HepG2 (cell line): ENCODE measurements around the gene TTLL4. TPM values are rescaled to one million over a fixed set of nuclear protein-coding genes. Genes with fewer than 3 reads are reported as not detected.
A peak's percentile ranks its signal among the peaks of the same experiment; 100 is the strongest.

Experiments used
- CEBPG ChIP-seq: IDR thresholded peaks from 2 replicates; pipeline ENCODE4 v1.6.1; 2016
- PTBP1 ChIP-seq: fragments of 200-400 bp; formaldehyde crosslinking; IDR thresholded peaks from 2 replicates; pipeline ENCODE4 v1.6.1; 2018; ENCODE audit warnings: low read length, low read depth; ENCODE audit not compliant: poor library complexity, severe bottlenecking
- SATB2 ChIP-seq: sonication (generic); formaldehyde crosslinking; IDR thresholded peaks from 2 replicates; pipeline ENCODE4 v1.5.0; 2020; ENCODE audit warnings: missing genetic modification reagents
- SIX4 ChIP-seq: sonication (generic); formaldehyde crosslinking; IDR thresholded peaks from 2 replicates; pipeline ENCODE4 v1.4.0; 2020; ENCODE audit warnings: missing genetic modification reagents
- ZBTB7B ChIP-seq: sonication (generic); formaldehyde crosslinking; IDR thresholded peaks from 2 replicates; pipeline ENCODE4 v1.4.0; 2020; ENCODE audit warnings: missing genetic modification reagents
- ZKSCAN1 ChIP-seq: fragments of 150-350 bp; IDR thresholded peaks from 2 replicates; pipeline ENCODE4 v1.6.1; 2014; ENCODE audit warnings: low read length
- ZNF12 ChIP-seq: sonication (generic); formaldehyde crosslinking; IDR thresholded peaks from 2 replicates; pipeline ENCODE4 v1.5.0; 2020; ENCODE audit warnings: missing genetic modification reagents
- ZNF124 ChIP-seq: sonication (generic); formaldehyde crosslinking; IDR thresholded peaks from 2 replicates; pipeline ENCODE4 v1.4.0; 2020; ENCODE audit warnings: missing genetic modification reagents
- ZNF282 ChIP-seq: fragments of 450-650 bp; IDR thresholded peaks from 2 replicates; pipeline ENCODE4 v1.6.1; 2018; ENCODE audit not compliant: partially characterized antibody
- ZNF296 ChIP-seq: sonication (generic); formaldehyde crosslinking; conservative IDR thresholded peaks from 2 replicates; pipeline ENCODE4 v1.5.0; 2020; ENCODE audit warnings: mild to moderate bottlenecking, missing genetic modification reagents
- ZNF350 ChIP-seq: sonication (generic); formaldehyde crosslinking; IDR thresholded peaks from 2 replicates; pipeline ENCODE4 v1.4.0; 2020; ENCODE audit warnings: mild to moderate bottlenecking, low read depth, missing genetic modification reagents, borderline replicate concordance
- ZNF432 ChIP-seq: sonication (generic); formaldehyde crosslinking; IDR thresholded peaks from 2 replicates; pipeline ENCODE4 v1.5.0; 2020; ENCODE audit warnings: missing genetic modification reagents, mild to moderate bottlenecking, borderline replicate concordance
- ZNF501 ChIP-seq: sonication (generic); formaldehyde crosslinking; IDR thresholded peaks from 2 replicates; pipeline ENCODE4 v1.5.1; 2020; ENCODE audit warnings: mild to moderate bottlenecking, moderate library complexity, missing genetic modification reagents
- ZNF674 ChIP-seq: sonication (generic); formaldehyde crosslinking; IDR thresholded peaks from 2 replicates; pipeline ENCODE4 v1.5.0; 2020; ENCODE audit warnings: low read depth, mild to moderate bottlenecking, missing genetic modification reagents
- ZNF768 ChIP-seq: sonication (generic); formaldehyde crosslinking; IDR thresholded peaks from 2 replicates; pipeline ENCODE4 v1.4.0; 2020; ENCODE audit warnings: missing genetic modification reagents
- polyA plus RNA-seq, 8 experiments: library from polyadenylated mRNA; depleted of rRNA in 3 of 8; stranded (reverse) in 7 of 8; unstranded in 1 of 8; fragments of >200 nt; fragmentation: Illumina TruSeq in 4 of 8; extraction: Trizol in 4 of 8; gene quantifications; 2 replicates each; pipeline versions ENCODE4 v1.2.1 to v1.2.3, GENCODE V29; 2011 to 2016; ENCODE audit warnings: low read depth in 4 of 8, missing spikeins in 1 of 8, mixed read lengths in 1 of 8; ENCODE audit not compliant: insufficient read depth in 1 of 8
- total RNA-seq, 5 experiments: library from RNA; depleted of rRNA; stranded (reverse); fragments of >200 nt; fragmentation: Illumina TruSeq; extraction: Trizol; gene quantifications; 2 replicates each; pipeline ENCODE4 v1.2.3, GENCODE V29; 2016; ENCODE audit warnings: low read depth in 1 of 5
- TF ChIP-seq, protein P1 (sequence below): sonication (generic); formaldehyde crosslinking; IDR thresholded peaks from 2 replicates; pipeline ENCODE4 v1.4.0; 2020; ENCODE audit warnings: missing genetic modification reagents
- TF ChIP-seq, protein P2 (sequence below): sonication (generic); formaldehyde crosslinking; IDR thresholded peaks from 2 replicates; pipeline ENCODE4 v1.4.0; 2020; ENCODE audit warnings: missing genetic modification reagents
- TF ChIP-seq, protein P3 (sequence below): sonication (generic); formaldehyde crosslinking; IDR thresholded peaks from 2 replicates; pipeline ENCODE4 v1.4.0; 2020; ENCODE audit warnings: missing genetic modification reagents
- TF ChIP-seq, protein P4 (sequence below): sonication (generic); formaldehyde crosslinking; IDR thresholded peaks from 2 replicates; pipeline ENCODE4 v1.9.0; 2021; ENCODE audit warnings: missing genetic modification reagents, mild to moderate bottlenecking, borderline replicate concordance
- TF ChIP-seq, protein P5 (sequence below): sonication (generic); formaldehyde crosslinking; IDR thresholded peaks from 2 replicates; pipeline ENCODE4 v1.8.0; 2022; ENCODE audit warnings: missing genetic modification reagents, mild to moderate bottlenecking, borderline replicate concordance

Gene TTLL4
- total and polyA plus RNA-seq, 2 of the 13 experiments (the other 11 are each of a cell fraction or from before 2014, with no cell fraction given): 77.5 to 84.6 TPM

DNA sequence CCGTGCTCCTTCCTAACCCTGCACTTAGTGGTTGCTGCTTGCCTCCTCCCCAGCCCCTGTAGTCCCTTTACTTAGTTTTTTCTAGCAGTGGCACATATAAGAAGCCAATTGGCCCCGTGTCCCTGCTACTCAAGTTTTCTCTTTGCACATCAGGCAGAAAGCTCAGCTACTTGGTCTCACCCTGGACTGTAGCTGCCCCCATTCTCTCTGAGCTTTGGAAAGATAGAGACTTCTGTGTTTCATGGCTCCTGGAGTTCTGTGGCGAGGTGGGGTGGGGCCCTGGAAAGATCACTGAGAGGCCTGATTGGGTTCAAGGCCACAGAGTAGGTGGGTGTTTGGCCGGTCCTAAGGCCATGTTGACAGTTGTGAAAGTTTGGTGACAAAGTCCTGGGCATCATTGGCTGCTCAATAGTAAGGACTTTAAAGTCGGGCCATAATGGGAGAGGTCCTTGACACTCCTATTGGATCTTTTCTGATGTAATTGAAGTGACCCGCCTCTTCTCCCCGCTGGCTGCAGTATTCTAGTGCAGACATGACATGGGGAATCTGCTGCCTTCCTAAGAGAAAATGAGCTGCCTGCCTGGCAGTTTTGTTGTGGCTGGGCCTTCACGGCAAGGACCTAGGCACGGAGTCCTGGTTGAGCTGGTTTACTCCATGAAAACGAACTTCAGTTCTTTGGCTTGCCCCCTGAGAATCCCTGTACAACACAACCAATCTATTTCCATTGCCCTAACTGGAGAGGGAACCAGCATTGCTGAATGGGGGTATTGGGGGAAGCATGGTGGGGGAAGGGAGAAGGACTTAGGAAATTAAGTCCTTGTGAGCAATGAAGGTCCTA is 45.2 kb downstream of the TTLL4 start (continued):
- TF ChIP-seq, protein P1, sequence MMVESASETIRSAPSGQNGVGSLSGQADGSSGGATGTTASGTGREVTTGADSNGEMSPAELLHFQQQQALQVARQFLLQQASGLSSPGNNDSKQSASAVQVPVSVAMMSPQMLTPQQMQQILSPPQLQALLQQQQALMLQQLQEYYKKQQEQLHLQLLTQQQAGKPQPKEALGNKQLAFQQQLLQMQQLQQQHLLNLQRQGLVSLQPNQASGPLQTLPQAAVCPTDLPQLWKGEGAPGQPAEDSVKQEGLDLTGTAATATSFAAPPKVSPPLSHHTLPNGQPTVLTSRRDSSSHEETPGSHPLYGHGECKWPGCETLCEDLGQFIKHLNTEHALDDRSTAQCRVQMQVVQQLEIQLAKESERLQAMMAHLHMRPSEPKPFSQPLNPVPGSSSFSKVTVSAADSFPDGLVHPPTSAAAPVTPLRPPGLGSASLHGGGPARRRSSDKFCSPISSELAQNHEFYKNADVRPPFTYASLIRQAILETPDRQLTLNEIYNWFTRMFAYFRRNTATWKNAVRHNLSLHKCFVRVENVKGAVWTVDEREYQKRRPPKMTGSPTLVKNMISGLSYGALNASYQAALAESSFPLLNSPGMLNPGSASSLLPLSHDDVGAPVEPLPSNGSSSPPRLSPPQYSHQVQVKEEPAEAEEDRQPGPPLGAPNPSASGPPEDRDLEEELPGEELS: peak; percentile 98
- no peak for TF ChIP-seq ZNF296 (CRISPR knock-in tag)
- TF ChIP-seq ZNF768 (CRISPR knock-in tag): no peak
- TF ChIP-seq SATB2 (CRISPR knock-in tag): peak; percentile 61; the same call in 1 of the 2 replicates
- TF ChIP-seq CEBPG (CRISPR knock-in tag): peak; percentile 93
- TF ChIP-seq, protein P2, sequence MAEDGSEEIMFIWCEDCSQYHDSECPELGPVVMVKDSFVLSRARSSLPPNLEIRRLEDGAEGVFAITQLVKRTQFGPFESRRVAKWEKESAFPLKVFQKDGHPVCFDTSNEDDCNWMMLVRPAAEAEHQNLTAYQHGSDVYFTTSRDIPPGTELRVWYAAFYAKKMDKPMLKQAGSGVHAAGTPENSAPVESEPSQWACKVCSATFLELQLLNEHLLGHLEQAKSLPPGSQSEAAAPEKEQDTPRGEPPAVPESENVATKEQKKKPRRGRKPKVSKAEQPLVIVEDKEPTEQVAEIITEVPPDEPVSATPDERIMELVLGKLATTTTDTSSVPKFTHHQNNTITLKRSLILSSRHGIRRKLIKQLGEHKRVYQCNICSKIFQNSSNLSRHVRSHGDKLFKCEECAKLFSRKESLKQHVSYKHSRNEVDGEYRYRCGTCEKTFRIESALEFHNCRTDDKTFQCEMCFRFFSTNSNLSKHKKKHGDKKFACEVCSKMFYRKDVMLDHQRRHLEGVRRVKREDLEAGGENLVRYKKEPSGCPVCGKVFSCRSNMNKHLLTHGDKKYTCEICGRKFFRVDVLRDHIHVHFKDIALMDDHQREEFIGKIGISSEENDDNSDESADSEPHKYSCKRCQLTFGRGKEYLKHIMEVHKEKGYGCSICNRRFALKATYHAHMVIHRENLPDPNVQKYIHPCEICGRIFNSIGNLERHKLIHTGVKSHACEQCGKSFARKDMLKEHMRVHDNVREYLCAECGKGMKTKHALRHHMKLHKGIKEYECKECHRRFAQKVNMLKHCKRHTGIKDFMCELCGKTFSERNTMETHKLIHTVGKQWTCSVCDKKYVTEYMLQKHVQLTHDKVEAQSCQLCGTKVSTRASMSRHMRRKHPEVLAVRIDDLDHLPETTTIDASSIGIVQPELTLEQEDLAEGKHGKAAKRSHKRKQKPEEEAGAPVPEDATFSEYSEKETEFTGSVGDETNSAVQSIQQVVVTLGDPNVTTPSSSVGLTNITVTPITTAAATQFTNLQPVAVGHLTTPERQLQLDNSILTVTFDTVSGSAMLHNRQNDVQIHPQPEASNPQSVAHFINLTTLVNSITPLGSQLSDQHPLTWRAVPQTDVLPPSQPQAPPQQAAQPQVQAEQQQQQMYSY (CRISPR knock-in tag): peak; percentile 64; the same call in 1 of the 2 replicates
- peak; percentile 98 for TF ChIP-seq ZNF350
- no peak for TF ChIP-seq ZNF674
- TF ChIP-seq ZBTB7B (CRISPR knock-in tag): peak; percentile 98
- TF ChIP-seq SIX4 (CRISPR knock-in tag): peak; percentile 86
- TF ChIP-seq ZNF432: no peak
- TF ChIP-seq, protein P3, sequence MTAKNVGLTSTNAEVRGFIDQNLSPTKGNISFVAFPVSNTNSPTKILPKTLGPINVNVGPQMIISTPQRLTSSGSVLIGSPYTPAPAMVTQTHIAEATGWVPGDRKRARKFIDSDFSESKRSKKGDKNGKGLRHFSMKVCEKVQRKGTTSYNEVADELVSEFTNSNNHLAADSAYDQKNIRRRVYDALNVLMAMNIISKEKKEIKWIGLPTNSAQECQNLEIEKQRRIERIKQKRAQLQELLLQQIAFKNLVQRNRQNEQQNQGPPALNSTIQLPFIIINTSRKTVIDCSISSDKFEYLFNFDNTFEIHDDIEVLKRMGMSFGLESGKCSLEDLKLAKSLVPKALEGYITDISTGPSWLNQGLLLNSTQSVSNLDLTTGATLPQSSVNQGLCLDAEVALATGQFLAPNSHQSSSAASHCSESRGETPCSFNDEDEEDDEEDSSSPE (CRISPR knock-in tag): peak; percentile 52
- peak; percentile 83; the same call in 1 of the 2 replicates for TF ChIP-seq ZNF124 (CRISPR knock-in tag)
- no peak for TF ChIP-seq PTBP1
- TF ChIP-seq ZNF282: no peak
- TF ChIP-seq, protein P4, sequence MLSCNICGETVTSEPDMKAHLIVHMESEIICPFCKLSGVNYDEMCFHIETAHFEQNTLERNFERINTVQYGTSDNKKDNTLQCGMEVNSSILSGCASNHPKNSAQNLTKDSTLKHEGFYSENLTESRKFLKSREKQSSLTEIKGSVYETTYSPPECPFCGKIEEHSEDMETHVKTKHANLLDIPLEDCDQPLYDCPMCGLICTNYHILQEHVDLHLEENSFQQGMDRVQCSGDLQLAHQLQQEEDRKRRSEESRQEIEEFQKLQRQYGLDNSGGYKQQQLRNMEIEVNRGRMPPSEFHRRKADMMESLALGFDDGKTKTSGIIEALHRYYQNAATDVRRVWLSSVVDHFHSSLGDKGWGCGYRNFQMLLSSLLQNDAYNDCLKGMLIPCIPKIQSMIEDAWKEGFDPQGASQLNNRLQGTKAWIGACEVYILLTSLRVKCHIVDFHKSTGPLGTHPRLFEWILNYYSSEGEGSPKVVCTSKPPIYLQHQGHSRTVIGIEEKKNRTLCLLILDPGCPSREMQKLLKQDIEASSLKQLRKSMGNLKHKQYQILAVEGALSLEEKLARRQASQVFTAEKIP (CRISPR knock-in tag): no peak
- TF ChIP-seq, protein P5, sequence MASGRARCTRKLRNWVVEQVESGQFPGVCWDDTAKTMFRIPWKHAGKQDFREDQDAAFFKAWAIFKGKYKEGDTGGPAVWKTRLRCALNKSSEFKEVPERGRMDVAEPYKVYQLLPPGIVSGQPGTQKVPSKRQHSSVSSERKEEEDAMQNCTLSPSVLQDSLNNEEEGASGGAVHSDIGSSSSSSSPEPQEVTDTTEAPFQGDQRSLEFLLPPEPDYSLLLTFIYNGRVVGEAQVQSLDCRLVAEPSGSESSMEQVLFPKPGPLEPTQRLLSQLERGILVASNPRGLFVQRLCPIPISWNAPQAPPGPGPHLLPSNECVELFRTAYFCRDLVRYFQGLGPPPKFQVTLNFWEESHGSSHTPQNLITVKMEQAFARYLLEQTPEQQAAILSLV (CRISPR knock-in tag): peak; percentile 74
- TF ChIP-seq ZKSCAN1: 0 out of 2 replicates have a peak, but pooled peaks have one; percentile 4
- peak; percentile 68 for TF ChIP-seq ZNF12 (CRISPR knock-in tag)
- peak; percentile 95 for TF ChIP-seq ZNF501 (CRISPR knock-in tag)
